MCF 10A (cell line): ENCODE data around the gene RSPH3. TPM values are rescaled to one million over a fixed set of nuclear protein-coding genes. Genes with fewer than 3 reads are reported as not detected.
A peak's percentile ranks its signal among the peaks of the same experiment; 100 is the strongest.

Experiments used
- BruUV-seq: library from RNA; stranded (reverse); fragments of 400-500 nt; replicated peaks from 2 replicates; lab custom pipeline; 2021; lab: Mats Ljungman, UMichigan
- CTCF ChIA-PET: fragments of 300-600 bp; sonication (Branson Sonifier 250); formaldehyde crosslinking; extraction: SDS; loops from one replicate; lab custom pipeline; 2021; ENCODE audit warnings: antibody characterized with exemption, inconsistent platforms; lab: Yijun Ruan, JAX
- POLR2A ChIA-PET: fragments of 300-600, 350-650 bp; sonication (Branson Sonifier 250); formaldehyde crosslinking; extraction: SDS; loops from one replicate; lab custom pipeline; 2020; ENCODE audit warnings: antibody characterized with exemption, inconsistent platforms; lab: Yijun Ruan, JAX
- DNase-seq: peaks from one replicate; pipeline ENCODE4 v3.0.0-alpha.2; 2018; ENCODE audit not compliant: unreplicated experiment
- H3K27ac Mint-ChIP-seq: one replicate; pipeline ENCODE4 v1.8.0; 2022; ENCODE audit warnings: mild to moderate bottlenecking, low read depth, mixed read lengths; ENCODE audit not compliant: unreplicated experiment
- H3K27me3 Mint-ChIP-seq: one replicate; pipeline ENCODE4 v1.8.0; 2022; ENCODE audit warnings: mixed read lengths; ENCODE audit not compliant: insufficient read depth, unreplicated experiment
- H3K36me3 Mint-ChIP-seq: one replicate; pipeline ENCODE4 v1.8.0; 2022; ENCODE audit warnings: mild to moderate bottlenecking, moderate library complexity, mixed read lengths; ENCODE audit not compliant: insufficient read depth, unreplicated experiment
- H3K4me1 Mint-ChIP-seq: one replicate; pipeline ENCODE4 v1.8.0; 2022; ENCODE audit warnings: mixed read lengths; ENCODE audit not compliant: insufficient read depth, unreplicated experiment
- H3K4me3 Mint-ChIP-seq: one replicate; pipeline ENCODE4 v1.8.0; 2022; ENCODE audit warnings: mild to moderate bottlenecking, moderate library complexity, mixed read lengths; ENCODE audit not compliant: unreplicated experiment
- H3K9me3 Mint-ChIP-seq: one replicate; pipeline ENCODE4 v1.8.0; 2022; ENCODE audit warnings: mixed read lengths; ENCODE audit not compliant: unreplicated experiment
- CTCF ChIP-seq: fragments of 200-600 bp; IDR thresholded peaks from one replicate; pipeline ENCODE4 v1.8.0; 2022; ENCODE audit warnings: antibody characterized with exemption, mild to moderate bottlenecking; ENCODE audit not compliant: unreplicated experiment
- intact Hi-C: fragments of 100-400 bp; cut with micrococcal nuclease; formaldehyde crosslinking; loops from 2 replicates; pipeline ENCODE4 v1.14.1; 2022
- total RNA-seq: library from RNA; stranded (reverse); gene quantifications from 2 replicates; pipeline ENCODE4 v1.2.3, GENCODE V29; 2022

The RSPH3 gene
- total RNA-seq, 1 experiment from 2014 or later: 13.1 TPM

DNA sequence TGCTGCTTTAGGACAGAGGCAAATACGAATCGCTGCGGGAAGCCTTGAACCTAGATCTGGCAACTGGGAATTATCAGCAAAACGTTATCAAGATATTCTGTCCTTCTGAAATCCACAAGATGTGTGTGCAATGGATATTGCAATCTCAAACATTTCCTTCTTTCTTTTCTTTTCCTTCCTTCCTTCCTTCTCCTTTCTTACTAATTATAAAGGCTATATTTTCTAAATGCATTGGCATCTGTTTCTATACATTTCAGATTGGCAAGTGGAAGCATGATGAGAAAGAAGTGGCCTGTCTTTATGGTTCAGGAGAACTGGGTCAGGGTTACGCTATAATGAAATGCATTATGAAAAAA lies 42.8 kb upstream of the RSPH3 start:
- ChIA-PET POLR2A (interaction anchor here (0.5 to 2.5 kb wide), 3 partner anchors 61 to 346 kb away, joined by 3 to 8 read pairs (median 7); no protein-coding TSS in a partner anchor), CTCF (interaction anchor here (0.6 to 10.0 kb wide), 12 partner anchors 8 to 613 kb away, joined by 3 to 128 read pairs (median 8); no protein-coding TSS in a partner anchor)
- H3K9me3 Mint-ChIP-seq: no peaks in the 10 kb centered on the region
- peak; percentile 3 for TF ChIP-seq CTCF
- peaks cover 21% of the 10 kb centered on the region for H3K4me1 Mint-ChIP-seq
- no peak for DNase-seq
- no TSS peak for BruUV-seq
- intact Hi-C loops: loop anchor here (1.0 kb wide), 3 partner anchors 35 to 91 kb away; no protein-coding TSS in a partner anchor
- no peaks in the 10 kb centered on the region for H3K36me3 Mint-ChIP-seq
- H3K4me3 Mint-ChIP-seq: no peak overlapping the region
- H3K27me3 Mint-ChIP-seq: peaks cover 25% of the 10 kb centered on the region
- H3K27ac Mint-ChIP-seq: no peak overlapping the region

DNA sequence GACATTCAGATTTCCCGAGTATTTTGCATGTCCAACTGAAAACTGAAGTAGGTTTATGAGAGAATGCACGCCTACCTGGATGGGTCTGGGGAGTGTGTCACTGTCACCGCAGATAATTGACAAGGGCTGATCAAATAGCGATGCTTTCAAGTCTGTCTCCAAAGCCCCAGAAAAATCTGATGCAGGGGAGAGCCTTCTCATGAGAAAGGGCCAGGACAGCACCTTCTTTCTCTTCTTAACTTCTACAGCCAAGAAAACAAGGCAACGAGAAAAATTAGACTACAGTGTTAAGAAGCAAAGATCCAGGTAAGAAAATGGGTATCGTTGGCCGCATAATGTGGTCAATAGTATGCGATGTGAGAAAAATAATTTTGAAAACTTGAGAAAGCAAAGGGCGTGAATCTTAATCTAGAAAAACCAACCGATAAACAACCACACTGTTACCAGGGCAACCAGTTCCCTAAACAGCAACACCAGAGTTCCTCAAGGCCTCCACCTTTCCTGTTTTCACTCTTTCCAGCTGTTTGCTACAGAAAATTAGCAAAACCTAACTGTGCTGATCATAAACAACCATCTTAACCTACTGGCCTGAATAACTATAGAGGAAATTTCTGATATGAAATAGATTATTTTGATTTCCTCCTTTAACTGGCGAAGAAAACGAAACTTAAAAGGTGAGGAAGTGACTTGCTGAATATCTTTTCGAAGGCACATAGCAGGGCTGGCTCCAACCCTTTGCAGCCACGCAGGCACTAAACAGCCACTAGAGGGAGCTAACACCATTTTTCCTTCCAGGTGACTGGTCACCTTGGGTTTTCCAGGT lies 42.2 kb upstream of the RSPH3 start:
- POLR2A ChIA-PET: interaction anchor here (0.5 to 2.5 kb wide), 3 partner anchors 62 to 346 kb away, joined by 3 to 8 read pairs (median 7); no protein-coding TSS in a partner anchor
- peaks cover 21% of the 10 kb centered on the region for H3K4me1 Mint-ChIP-seq
- no peaks in the 10 kb centered on the region for H3K9me3 Mint-ChIP-seq
- DNase-seq: peak; percentile 85
- H3K27ac Mint-ChIP-seq: no peak overlapping the region
- no peaks in the 10 kb centered on the region for H3K36me3 Mint-ChIP-seq
- BruUV-seq: no TSS peak
- peak; percentile 81 for TF ChIP-seq CTCF
- no peak overlapping the region for H3K4me3 Mint-ChIP-seq
- CTCF ChIA-PET: interaction anchor here (0.6 to 10.0 kb wide), 20 partner anchors 8 to 614 kb away, joined by 3 to 128 read pairs (median 4); no protein-coding TSS in a partner anchor
- H3K27me3 Mint-ChIP-seq: peaks cover 19% of the 10 kb centered on the region
- intact Hi-C loops: loop anchor here (1.0 kb wide), 3 partner anchors 34 to 92 kb away; no protein-coding TSS in a partner anchor

- no peak for DNase-seq
- CTCF ChIA-PET: interaction anchor here (0.8 to 10.0 kb wide), 16 partner anchors 9 to 614 kb away, joined by 3 to 128 read pairs (median 6); no protein-coding TSS in a partner anchor
- H3K36me3 Mint-ChIP-seq: no peaks in the 10 kb centered on the region
- H3K9me3 Mint-ChIP-seq: no peaks in the 10 kb centered on the region
- peaks cover 21% of the 10 kb centered on the region for H3K4me1 Mint-ChIP-seq
- H3K27me3 Mint-ChIP-seq: peaks cover 16% of the 10 kb centered on the region
- no peak overlapping the region for H3K27ac Mint-ChIP-seq
- H3K4me3 Mint-ChIP-seq: no peak overlapping the region
- no TSS peak for BruUV-seq
- POLR2A ChIA-PET: interaction anchor here (2.1 kb wide), 1 partner anchor 93 kb away, joined by 7 read pairs; no protein-coding TSS in a partner anchor
- intact Hi-C loops: no loop called here
- TF ChIP-seq CTCF: no peak
These were observed 41.2 kb upstream of the RSPH3 start for GRCh38 chr6:159041181-159041580.

DNA sequence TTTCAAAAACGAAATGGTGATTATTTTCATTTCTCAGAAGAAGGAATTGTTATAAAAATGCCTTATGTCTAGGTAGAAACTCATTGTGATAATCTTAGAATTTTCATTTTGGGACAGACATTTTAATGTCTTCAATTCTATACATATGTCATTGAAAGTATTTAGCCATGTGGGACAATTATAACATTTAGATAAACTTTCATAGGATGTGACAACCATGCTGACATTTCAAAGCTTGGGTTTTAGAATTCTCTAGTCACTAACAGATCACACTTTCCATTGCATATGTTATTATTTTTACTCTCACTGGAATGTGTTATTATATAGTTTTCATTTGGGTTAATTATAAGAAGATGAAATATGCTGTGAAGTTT lies 39.9 kb upstream of the RSPH3 start:
- TF ChIP-seq CTCF: no peak
- BruUV-seq: no TSS peak
- Mint-ChIP-seq H3K9me3 (no peaks in the 10 kb centered on the region), H3K4me1 (peaks cover 21% of the 10 kb centered on the region), H3K4me3 (no peak overlapping the region), H3K27ac (peak overlapping the region; percentile 65), H3K36me3 (no peaks in the 10 kb centered on the region), H3K27me3 (peaks cover 3% of the 10 kb centered on the region)
- intact Hi-C loops: no loop called here
- ChIA-PET POLR2A (interaction anchor here (0.6 to 1.8 kb wide), 7 partner anchors 10 to 749 kb away, joined by 3 to 9 read pairs (median 4); partner anchors contain the start of genes RSPH3 and TCP1), CTCF (interaction anchor here (0.8 to 10.0 kb wide), 10 partner anchors 12 to 96 kb away, joined by 3 to 128 read pairs (median 4); partner anchors contain the start of gene RSPH3)
- no peak for DNase-seq
